Spleen (tissue), 7 donors: ENCODE data around the gene GLP2R.

ENCODE experiments used
- POLR2A ChIP-seq, 3 donors: fragments of 450-650 bp; IDR thresholded peaks; one replicate each; pipeline ENCODE4 v1.5.1; 2017; ENCODE audit warnings: antibody characterized with exemption in 3 of 3, mild to moderate bottlenecking in 1 of 3
- TF ChIP-seq, protein P1 (sequence below), 11 experiments: fragments of 200-600 bp in 7 of 11; fragments of 450-650 bp in 4 of 11; sonication (generic) in 4 of 11; IDR thresholded peaks in 8 of 11; conservative IDR thresholded peaks in 3 of 11; 1 replicate in 7 of 11; 2 replicates in 4 of 11; pipeline versions ENCODE4 v1.4.0 to v1.8.0; 2016 to 2021; ENCODE audit warnings: antibody characterized with exemption in 11 of 11, inconsistent platforms in 4 of 11, mild to moderate bottlenecking in 1 of 11
- donor health status: DM: no; HTN: no; CAD: no; lungs with moderate emphysema.
- donor health status: DM: no; HTN: no; CAD: no.
- donor health status: DM: no; HTN: no; CAD: no.

DNA sequence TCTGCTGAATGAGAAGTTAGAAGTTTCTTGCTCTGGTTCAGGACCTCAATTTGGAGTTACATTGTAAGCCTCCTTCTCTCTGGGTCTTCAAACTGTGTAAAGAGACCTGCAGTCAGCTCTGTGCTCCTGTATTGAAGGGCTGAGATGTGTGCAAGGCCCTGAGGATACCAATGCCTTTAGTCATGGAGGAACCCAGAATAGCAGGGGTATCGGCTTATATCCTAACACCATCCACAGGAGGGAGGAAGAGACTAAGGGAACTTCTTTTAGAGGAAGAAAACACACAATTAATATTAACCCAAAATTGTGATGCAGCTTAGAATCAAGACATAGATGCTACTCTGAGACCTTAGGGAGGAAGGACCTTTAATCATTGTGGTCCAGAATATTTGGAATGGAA, 36.5 kb downstream of the GLP2R start:
- TF ChIP-seq, protein P1, sequence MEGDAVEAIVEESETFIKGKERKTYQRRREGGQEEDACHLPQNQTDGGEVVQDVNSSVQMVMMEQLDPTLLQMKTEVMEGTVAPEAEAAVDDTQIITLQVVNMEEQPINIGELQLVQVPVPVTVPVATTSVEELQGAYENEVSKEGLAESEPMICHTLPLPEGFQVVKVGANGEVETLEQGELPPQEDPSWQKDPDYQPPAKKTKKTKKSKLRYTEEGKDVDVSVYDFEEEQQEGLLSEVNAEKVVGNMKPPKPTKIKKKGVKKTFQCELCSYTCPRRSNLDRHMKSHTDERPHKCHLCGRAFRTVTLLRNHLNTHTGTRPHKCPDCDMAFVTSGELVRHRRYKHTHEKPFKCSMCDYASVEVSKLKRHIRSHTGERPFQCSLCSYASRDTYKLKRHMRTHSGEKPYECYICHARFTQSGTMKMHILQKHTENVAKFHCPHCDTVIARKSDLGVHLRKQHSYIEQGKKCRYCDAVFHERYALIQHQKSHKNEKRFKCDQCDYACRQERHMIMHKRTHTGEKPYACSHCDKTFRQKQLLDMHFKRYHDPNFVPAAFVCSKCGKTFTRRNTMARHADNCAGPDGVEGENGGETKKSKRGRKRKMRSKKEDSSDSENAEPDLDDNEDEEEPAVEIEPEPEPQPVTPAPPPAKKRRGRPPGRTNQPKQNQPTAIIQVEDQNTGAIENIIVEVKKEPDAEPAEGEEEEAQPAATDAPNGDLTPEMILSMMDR (IDR thresholded peaks at IDR 0.05 in 8 of 11, conservative IDR thresholded peaks at IDR 0.05 in 3 of 11): no peak
- no peak for TF ChIP-seq POLR2A (IDR thresholded peaks at IDR 0.05)
